ENCODE measurements around the gene ASCL5. TPM values are rescaled to one million over a fixed set of nuclear protein-coding genes. Genes with fewer than 3 reads are reported as not detected.

Gene ASCL5
- total RNA-seq, 2 experiments from 2014 or later: not detected

DNA sequence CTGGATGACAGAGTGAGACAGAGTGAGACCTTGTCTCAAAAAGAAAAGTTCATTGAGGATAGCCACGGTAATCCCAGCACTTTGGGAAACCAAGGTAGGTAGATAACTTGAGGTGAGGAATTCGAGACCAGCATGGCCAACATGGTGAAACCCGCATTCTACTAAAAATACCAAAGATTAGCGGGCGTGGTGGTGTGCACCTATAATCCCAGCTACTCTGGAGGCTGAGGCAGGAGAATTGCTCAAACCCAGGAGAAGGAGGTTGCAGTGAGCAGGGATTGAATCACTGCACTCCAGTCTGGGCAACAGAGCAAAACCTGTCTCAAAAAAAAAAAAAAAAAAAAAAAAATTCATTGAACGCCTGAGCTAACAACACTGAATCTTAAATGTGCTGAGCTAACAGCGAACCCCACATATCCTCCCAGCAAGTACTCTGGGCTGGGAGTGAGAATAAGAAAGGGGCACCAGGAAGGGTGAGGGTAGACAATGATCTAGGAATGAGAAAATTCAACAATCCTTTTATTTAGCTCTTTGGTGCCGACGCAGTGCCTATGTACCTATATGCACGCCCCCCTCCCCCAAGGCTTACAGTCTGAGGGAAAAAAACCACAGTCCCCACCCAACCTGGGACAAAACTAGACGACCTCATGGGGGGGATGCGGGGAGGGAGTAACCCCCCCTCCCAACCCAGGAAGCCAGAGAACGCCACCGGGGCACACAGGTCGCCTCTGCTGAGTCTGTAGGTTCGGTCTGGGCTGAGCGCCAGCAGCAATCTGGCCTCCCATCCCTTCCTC is 13.3 kb downstream of the ASCL5 start:
- Mint-ChIP-seq H3K9me3 (ENCODE audit: insufficient read depth) (no peaks in the 10 kb centered on the region), H3K36me3 (ENCODE audit: low read depth) (no peaks in the 10 kb centered on the region), H3K27ac (no peak overlapping the region), H3K27me3 (ENCODE audit: low read depth) (peaks cover 11% of the 10 kb centered on the region), H3K4me3 (peak overlapping the region; percentile 74), H3K4me1 (ENCODE audit: low read depth) (peaks cover 8% of the 10 kb centered on the region)
- DNase-seq (no peak), ATAC-seq (no peak)
- ChIA-PET POLR2A (interaction anchor here (0.8 kb wide), 1 partner anchor 226 kb away, joined by 3 read pairs; no protein-coding TSS in a partner anchor), CTCF (interaction anchor here (0.7 to 2.8 kb wide), 14 partner anchors 10 to 492 kb away, joined by 3 to 30 read pairs (median 4); no protein-coding TSS in a partner anchor)

DNA sequence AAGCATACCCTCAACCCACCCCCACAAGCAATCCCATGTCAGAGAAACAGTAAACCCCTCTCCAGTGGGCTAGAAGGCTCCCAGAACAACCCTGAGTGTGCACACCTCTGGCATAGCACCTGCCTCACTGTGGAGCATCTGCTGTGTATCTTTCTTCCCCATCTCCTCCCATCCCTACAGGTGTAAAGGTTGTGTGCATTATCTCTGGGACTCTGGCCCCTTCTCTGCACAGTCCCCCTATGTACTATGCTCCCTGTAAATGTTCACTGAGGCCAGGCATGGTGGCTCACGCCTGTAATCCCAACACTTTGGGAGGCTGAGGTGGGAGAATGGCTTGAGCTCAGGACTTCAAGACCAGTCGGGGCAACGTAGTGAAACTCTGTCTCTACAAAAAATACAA is 14.1 kb downstream of the ASCL5 start:
- Mint-ChIP-seq H3K4me1 (ENCODE audit: low read depth) (peaks cover 8% of the 10 kb centered on the region), H3K36me3 (ENCODE audit: low read depth) (no peaks in the 10 kb centered on the region), H3K27ac (no peak overlapping the region), H3K4me3 (no peak overlapping the region), H3K9me3 (ENCODE audit: insufficient read depth) (no peaks in the 10 kb centered on the region), H3K27me3 (ENCODE audit: low read depth) (peaks cover 11% of the 10 kb centered on the region)
- no peak for ATAC-seq
- ChIA-PET CTCF (interaction anchor here (1.1 to 2.8 kb wide), 4 partner anchors 10 to 97 kb away, joined by 3 to 22 read pairs (median 4); no protein-coding TSS in a partner anchor), POLR2A (no interaction called here)
- no peak for DNase-seq

DNA sequence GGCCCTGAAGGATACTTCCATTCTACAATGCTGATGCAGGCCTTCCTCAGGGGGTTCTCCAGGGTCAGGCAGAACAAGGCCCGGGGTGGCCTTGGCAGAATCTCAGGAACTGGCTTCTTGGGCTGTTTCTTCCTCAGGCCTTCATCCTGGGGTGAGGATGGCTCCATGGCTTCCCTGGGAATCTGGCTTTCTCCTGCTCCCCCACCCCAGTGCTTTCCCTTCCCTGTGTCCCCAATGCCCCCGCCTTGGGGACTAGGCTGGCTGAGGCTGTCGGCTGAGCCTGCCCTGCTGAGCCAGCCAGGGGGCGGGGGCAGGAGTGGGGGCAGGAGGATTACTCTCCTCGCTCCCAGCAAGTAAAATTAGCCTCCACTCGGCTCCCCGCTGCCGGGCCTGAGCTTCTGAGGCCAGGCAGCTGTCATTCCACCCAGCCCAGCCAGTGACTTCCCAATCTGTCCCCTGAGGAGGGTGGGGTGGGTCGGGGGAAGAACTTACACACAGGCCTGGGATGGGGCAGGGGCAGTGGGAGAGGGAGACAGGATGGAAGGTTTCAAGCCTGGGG is 14.7 kb downstream of the ASCL5 start, which contains the start of gene CACNA1S:
Gene CACNA1S (minus strand): TSS at position 254 of the 559 bp plus-strand sequence. CDS start 87 bp downstream, at position 167.
- Mint-ChIP-seq H3K27ac (no peak within 1 kb of the TSS), H3K4me1 (ENCODE audit: low read depth) (peaks cover 8% of the 10 kb centered on the region), H3K9me3 (ENCODE audit: insufficient read depth) (no peaks in the 10 kb centered on the region), H3K36me3 (ENCODE audit: low read depth) (no peaks in the 10 kb centered on the region), H3K4me3 (no peak within 1 kb of the TSS), H3K27me3 (ENCODE audit: low read depth) (peaks cover 8% of the 10 kb centered on the region)
- ChIA-PET POLR2A (no interaction called here), CTCF (interaction anchor here (1.0 to 1.7 kb wide), 3 partner anchors 11 to 140 kb away, joined by 3 to 4 read pairs (median 3); no protein-coding TSS in a partner anchor)
- no peak for ATAC-seq
- DNase-seq: no peak

DNA sequence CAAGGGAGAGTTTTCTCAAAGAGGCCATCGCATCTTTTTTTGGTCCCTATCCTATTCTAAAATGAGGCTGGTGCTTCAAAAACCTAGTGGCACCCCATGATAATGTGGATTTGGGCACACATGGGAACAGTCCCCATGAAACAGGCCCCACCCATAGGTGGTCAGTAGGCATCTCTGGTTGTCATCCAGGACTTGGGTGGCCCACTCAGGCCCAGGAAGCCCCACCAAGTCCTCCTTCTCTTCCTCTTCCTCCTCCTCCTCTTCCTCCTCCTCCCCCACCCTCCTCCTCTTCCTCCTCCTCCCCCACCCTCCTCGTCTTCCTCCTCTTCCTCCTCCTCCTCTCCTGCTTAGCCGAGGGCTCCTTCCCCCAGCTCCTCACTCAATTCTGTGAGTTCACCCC is 15.3 kb downstream of the ASCL5 start:
- no peaks in the 10 kb centered on the region for H3K36me3 Mint-ChIP-seq (ENCODE audit: low read depth)
- no peak overlapping the region for H3K27ac Mint-ChIP-seq
- ChIA-PET CTCF (interaction anchor here (1.0 kb wide), 1 partner anchor 140 kb away, joined by 3 read pairs; no protein-coding TSS in a partner anchor), POLR2A (no interaction called here)
- peaks cover 8% of the 10 kb centered on the region for H3K27me3 Mint-ChIP-seq (ENCODE audit: low read depth)
- H3K9me3 Mint-ChIP-seq (ENCODE audit: insufficient read depth): no peaks in the 10 kb centered on the region
- H3K4me3 Mint-ChIP-seq: no peak overlapping the region
- H3K4me1 Mint-ChIP-seq (ENCODE audit: low read depth): peaks cover 8% of the 10 kb centered on the region
- no peak for DNase-seq
- ATAC-seq: no peak

DNA sequence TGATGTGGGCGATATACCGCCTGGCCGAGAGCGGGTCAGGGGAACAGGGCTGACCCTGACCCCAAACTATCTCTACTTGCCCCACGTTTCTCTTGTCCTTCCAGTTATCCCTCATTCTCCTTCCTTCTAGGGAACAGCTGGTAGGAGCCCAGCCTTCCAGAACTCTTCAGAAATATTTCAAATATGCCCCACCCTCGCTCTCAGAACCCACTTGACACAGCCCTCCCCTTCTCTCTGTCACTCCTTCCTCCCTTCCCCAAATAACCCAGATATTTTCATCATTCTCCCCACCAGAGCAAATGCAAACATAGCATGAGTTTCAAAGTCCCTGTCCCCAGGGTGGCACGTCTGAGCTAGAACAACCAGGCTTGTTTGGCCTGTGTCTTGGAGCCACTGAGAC is 15.8 kb downstream of the ASCL5 start:
- no peak overlapping the region for H3K27ac Mint-ChIP-seq
- no peaks in the 10 kb centered on the region for H3K36me3 Mint-ChIP-seq (ENCODE audit: low read depth)
- H3K4me1 Mint-ChIP-seq (ENCODE audit: low read depth): peaks cover 8% of the 10 kb centered on the region
- POLR2A ChIA-PET: no interaction called here
- no peak for DNase-seq
- H3K27me3 Mint-ChIP-seq (ENCODE audit: low read depth): peaks cover 8% of the 10 kb centered on the region
- CTCF ChIA-PET: interaction anchor here (1.0 kb wide), 1 partner anchor 139 kb away, joined by 3 read pairs; no protein-coding TSS in a partner anchor
- ATAC-seq: no peak
- no peaks in the 10 kb centered on the region for H3K9me3 Mint-ChIP-seq (ENCODE audit: insufficient read depth)
- no peak overlapping the region for H3K4me3 Mint-ChIP-seq

DNA sequence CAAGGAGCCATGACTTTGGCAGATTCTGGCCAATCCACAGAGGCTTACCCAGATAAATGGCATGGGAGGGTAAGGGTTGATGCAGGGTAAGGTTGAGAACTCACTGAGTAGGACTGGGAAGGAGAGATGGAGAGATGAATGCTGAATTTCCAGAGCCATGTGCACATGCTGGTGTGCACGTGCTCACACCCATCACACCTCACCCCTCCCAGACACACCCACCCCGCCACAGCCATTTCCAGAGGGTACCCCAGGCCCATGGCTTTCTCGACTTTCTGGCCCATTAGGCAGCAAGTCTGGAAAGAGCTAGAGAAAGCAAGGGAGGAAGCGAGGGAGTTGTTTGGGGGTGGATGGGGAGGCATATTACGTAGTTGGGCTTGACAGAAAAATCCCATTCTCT is 16.4 kb downstream of the ASCL5 start:
- DNase-seq: no peak
- ChIA-PET CTCF (no interaction called here), POLR2A (no interaction called here)
- Mint-ChIP-seq H3K9me3 (ENCODE audit: insufficient read depth) (no peaks in the 10 kb centered on the region), H3K4me1 (ENCODE audit: low read depth) (peaks cover 8% of the 10 kb centered on the region), H3K27me3 (ENCODE audit: low read depth) (peaks cover 8% of the 10 kb centered on the region), H3K36me3 (ENCODE audit: low read depth) (no peaks in the 10 kb centered on the region), H3K4me3 (no peak overlapping the region), H3K27ac (no peak overlapping the region)
- ATAC-seq: no peak

DNA sequence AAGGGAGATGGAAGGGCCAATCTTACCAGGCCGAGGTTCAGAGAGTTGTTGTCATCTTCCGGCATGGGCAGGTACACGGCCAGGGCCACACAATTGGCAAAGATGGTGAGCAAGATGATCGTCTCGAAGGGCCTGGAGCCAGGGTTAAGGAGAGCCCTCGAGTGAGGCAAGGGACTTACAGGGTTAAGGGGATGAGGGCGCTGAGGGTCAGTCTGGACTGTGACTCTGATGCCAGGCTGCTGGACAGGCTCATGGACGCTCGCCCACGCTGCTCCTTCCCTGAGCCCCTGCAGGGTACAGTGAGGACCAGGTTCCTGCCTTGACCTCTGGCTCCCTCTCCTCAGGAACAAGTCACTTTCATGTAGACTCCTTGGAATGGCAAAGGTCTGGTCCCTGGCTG is 16.8 kb downstream of the ASCL5 start:
- H3K27me3 Mint-ChIP-seq (ENCODE audit: low read depth): peaks cover 8% of the 10 kb centered on the region
- H3K9me3 Mint-ChIP-seq (ENCODE audit: insufficient read depth): no peaks in the 10 kb centered on the region
- DNase-seq (no peak), ATAC-seq (no peak)
- CTCF ChIA-PET: no interaction called here
- no peak overlapping the region for H3K4me3 Mint-ChIP-seq
- H3K27ac Mint-ChIP-seq: no peak overlapping the region
- no peaks in the 10 kb centered on the region for H3K36me3 Mint-ChIP-seq (ENCODE audit: low read depth)
- POLR2A ChIA-PET: no interaction called here
- H3K4me1 Mint-ChIP-seq (ENCODE audit: low read depth): peaks cover 8% of the 10 kb centered on the region

DNA sequence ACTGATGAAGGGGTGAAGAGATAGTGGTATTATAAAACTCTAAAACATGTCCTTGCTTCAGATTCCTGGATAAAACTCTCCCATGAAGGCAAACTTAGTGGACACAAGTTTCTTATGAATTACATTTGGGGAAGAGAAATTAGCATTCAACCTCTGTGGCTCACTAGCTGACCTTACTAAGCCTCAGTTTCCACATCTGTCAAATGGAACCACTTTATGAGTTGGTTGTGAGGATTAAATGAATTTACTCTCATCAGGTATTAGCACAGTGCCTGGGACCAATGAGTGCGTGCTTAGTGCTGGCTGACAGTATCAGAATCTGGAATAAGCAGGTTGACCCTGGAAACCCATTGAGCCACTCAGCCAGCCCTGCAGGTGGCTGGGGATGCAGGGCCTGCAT is 17.3 kb downstream of the ASCL5 start:
- POLR2A ChIA-PET: no interaction called here
- H3K27ac Mint-ChIP-seq: no peak overlapping the region
- CTCF ChIA-PET: interaction anchor here (1.0 to 1.2 kb wide), 2 partner anchors 9 to 23 kb away, joined by 4 read pairs; no protein-coding TSS in a partner anchor
- no peak for DNase-seq
- H3K4me3 Mint-ChIP-seq: no peak overlapping the region
- ATAC-seq: no peak
- no peaks in the 10 kb centered on the region for H3K36me3 Mint-ChIP-seq (ENCODE audit: low read depth)
- H3K27me3 Mint-ChIP-seq (ENCODE audit: low read depth): peaks cover 8% of the 10 kb centered on the region
- H3K4me1 Mint-ChIP-seq (ENCODE audit: low read depth): peaks cover 7% of the 10 kb centered on the region
- H3K9me3 Mint-ChIP-seq (ENCODE audit: insufficient read depth): no peaks in the 10 kb centered on the region

DNA sequence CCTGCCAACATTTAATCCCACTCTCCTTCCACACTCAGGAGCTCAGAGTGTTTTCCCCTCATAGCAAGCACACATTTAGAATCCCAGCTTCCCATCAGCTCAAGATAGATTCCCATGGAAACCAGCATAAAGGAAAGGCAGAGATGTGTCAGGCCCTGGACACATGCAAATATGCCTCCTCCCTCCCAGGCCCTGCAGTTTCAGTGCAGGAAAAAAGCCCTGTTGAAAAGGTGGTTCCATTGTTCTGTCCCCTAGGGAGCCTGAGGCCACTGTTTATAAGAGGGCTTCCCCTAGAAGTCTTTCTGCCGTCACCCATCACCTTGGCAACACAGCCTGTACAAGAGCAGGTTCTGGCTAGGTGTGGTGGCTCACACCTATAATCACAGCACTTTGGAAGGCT is 18.4 kb downstream of the ASCL5 start:
- ATAC-seq (no peak), DNase-seq (no peak)
- Mint-ChIP-seq H3K27ac (no peak overlapping the region), H3K4me3 (no peak overlapping the region), H3K4me1 (ENCODE audit: low read depth) (no peaks in the 10 kb centered on the region), H3K36me3 (ENCODE audit: low read depth) (no peaks in the 10 kb centered on the region), H3K27me3 (ENCODE audit: low read depth) (peaks cover 6% of the 10 kb centered on the region), H3K9me3 (ENCODE audit: insufficient read depth) (no peaks in the 10 kb centered on the region)
- ChIA-PET POLR2A (no interaction called here), CTCF (interaction anchor here (0.9 to 1.2 kb wide), 2 partner anchors 9 to 11 kb away, joined by 3 to 4 read pairs; no protein-coding TSS in a partner anchor)

DNA sequence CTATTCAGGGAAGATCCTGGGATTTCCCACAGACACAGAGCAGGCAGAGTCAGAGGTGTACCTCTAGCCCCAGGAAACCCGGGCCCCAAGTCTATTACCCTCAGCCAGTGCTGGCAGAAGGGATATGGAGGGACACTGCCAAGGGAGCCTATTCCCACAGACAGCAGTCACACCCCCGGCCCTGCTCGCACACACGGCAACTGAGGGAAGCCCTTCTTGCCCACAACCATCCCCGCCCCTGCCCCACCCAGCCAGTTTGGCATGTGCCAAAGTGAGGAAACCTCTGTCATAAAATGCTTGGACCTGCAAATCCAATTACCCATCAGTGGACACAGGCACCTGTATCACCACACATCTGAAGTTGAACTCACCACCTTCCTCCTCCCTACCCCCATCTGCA is 21.3 kb downstream of the ASCL5 start:
- CTCF ChIA-PET: no interaction called here
- H3K27ac Mint-ChIP-seq: no peak overlapping the region

DNA sequence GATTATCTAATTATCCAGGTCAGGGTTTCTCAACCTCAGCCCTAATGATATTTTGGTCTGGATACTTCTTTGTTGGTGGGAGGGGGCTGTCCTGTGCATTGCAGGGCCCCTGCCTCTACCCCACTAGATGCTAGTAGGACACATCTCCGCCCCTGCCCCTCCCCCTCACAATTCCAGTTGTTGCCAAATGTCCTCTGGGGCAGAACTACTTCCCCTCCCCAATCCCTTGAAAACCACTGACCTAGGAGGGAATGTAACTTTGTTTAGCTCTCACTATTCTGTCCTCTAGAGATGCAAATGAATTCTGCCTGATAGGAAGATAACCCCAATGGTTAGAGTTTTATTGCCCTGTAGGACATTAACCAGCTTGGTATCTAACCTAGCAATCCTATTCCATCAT is 22.8 kb downstream of the ASCL5 start:
- no peaks in the 10 kb centered on the region for H3K9me3 Mint-ChIP-seq (ENCODE audit: insufficient read depth)
- ATAC-seq (no peak), DNase-seq (no peak)
- CTCF ChIA-PET: no interaction called here
- no peaks in the 10 kb centered on the region for H3K27me3 Mint-ChIP-seq (ENCODE audit: low read depth)
- no peak overlapping the region for H3K4me3 Mint-ChIP-seq
- H3K4me1 Mint-ChIP-seq (ENCODE audit: low read depth): no peaks in the 10 kb centered on the region
- no peaks in the 10 kb centered on the region for H3K36me3 Mint-ChIP-seq (ENCODE audit: low read depth)
- POLR2A ChIA-PET: no interaction called here
- no peak overlapping the region for H3K27ac Mint-ChIP-seq

More for the DNA sequence above, 21.3 kb downstream of the ASCL5 start:
- Mint-ChIP-seq H3K36me3 (ENCODE audit: low read depth) (no peaks in the 10 kb centered on the region), H3K4me3 (no peak overlapping the region), H3K9me3 (ENCODE audit: insufficient read depth) (no peaks in the 10 kb centered on the region), H3K27me3 (ENCODE audit: low read depth) (no peaks in the 10 kb centered on the region), H3K4me1 (ENCODE audit: low read depth) (no peaks in the 10 kb centered on the region)
- POLR2A ChIA-PET: interaction anchor here (0.6 kb wide), 1 partner anchor 230 kb away, joined by 3 read pairs; no protein-coding TSS in a partner anchor
- ATAC-seq (no peak), DNase-seq (no peak)

DNA sequence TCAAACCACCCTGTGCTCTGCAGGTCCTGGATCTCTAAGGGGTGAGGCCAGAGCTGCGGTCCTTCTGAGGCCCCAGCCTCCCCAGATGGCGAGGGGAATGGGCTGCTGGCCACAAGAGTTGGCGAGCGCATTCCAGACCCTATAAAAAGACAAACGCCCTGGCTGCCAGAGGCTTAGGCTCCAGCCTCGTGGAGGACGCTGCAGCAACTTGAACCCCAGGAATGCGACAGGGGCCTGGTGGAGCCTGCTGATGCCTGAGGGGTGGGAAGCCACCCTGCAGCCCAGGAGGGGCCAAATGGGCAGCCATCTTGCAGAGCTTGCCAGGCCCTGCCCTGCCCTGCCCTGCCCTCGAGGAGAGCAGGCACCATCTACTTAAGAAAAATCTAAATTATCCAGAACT is 23.3 kb downstream of the ASCL5 start:
- ChIA-PET CTCF (no interaction called here), POLR2A (no interaction called here)

More for the DNA sequence above, 23.3 kb downstream of the ASCL5 start:
- H3K27ac Mint-ChIP-seq: no peak overlapping the region
- no peaks in the 10 kb centered on the region for H3K9me3 Mint-ChIP-seq (ENCODE audit: insufficient read depth)
- no peaks in the 10 kb centered on the region for H3K4me1 Mint-ChIP-seq (ENCODE audit: low read depth)
- no peak for ATAC-seq
- H3K36me3 Mint-ChIP-seq (ENCODE audit: low read depth): no peaks in the 10 kb centered on the region
- no peak for DNase-seq
- no peaks in the 10 kb centered on the region for H3K27me3 Mint-ChIP-seq (ENCODE audit: low read depth)
- H3K4me3 Mint-ChIP-seq: no peak overlapping the region
